SK-N-SH treated with all-trans-retinoic acid at 6 μM for 48 hours (cell line): Measurements from ENCODE around the gene SLC4A3.

Experiments used
- ATAC-seq: fragments of 200-7000 bp; cut with Tn5 transposase; 3 replicates; pipeline ENCODE4 v1.9.1; 2020; ENCODE audit warnings: mild to moderate bottlenecking, moderate library complexity
- ARNTL ChIP-seq: fragments of 450-650 bp; formaldehyde crosslinking; IDR thresholded peaks from 2 replicates; pipeline ENCODE4 v1.5.0; 2020; ENCODE audit warnings: low read depth, mild to moderate bottlenecking, moderate library complexity, borderline replicate concordance
- BACH2 ChIP-seq: fragments of 250-450 bp; sonication (Bioruptor Pico); IDR thresholded peaks from 2 replicates; pipeline ENCODE4 v1.9.0; 2021; ENCODE audit warnings: mild to moderate bottlenecking, borderline replicate concordance
- CREB5 ChIP-seq: fragments of 250-450 bp; sonication (Bioruptor Pico); IDR thresholded peaks from 2 replicates; pipeline ENCODE4 v1.5.1; 2020; ENCODE audit warnings: low read depth, mild to moderate bottlenecking, moderate library complexity
- CSDC2 ChIP-seq: fragments of 250-450 bp; sonication (Bioruptor Pico); IDR thresholded peaks from 2 replicates; pipeline ENCODE4 v1.5.0; 2020; ENCODE audit warnings: mild to moderate bottlenecking, moderate library complexity
- CSRNP3 ChIP-seq: fragments of 250-450 bp; sonication (Bioruptor Pico); IDR thresholded peaks from 2 replicates; pipeline ENCODE4 v1.5.1; 2021; ENCODE audit warnings: mild to moderate bottlenecking, moderate library complexity
- ESRRG ChIP-seq: fragments of 250-450 bp; sonication (Bioruptor Pico); IDR thresholded peaks from 2 replicates; pipeline ENCODE4 v1.6.1; 2021; ENCODE audit warnings: mild to moderate bottlenecking
- GLIS3 ChIP-seq: fragments of 250-450 bp; sonication (Bioruptor Pico); IDR thresholded peaks from 2 replicates; pipeline ENCODE4 v1.5.0; 2020; ENCODE audit warnings: mild to moderate bottlenecking, moderate library complexity
- ISL1 ChIP-seq: fragments of 250-450 bp; sonication (Bioruptor Pico); IDR thresholded peaks from 2 replicates; pipeline ENCODE4 v2.1.2; 2022; ENCODE audit warnings: mild to moderate bottlenecking, moderate library complexity
- PATZ1 ChIP-seq: fragments of 250-450 bp; sonication (Bioruptor Pico); IDR thresholded peaks from 2 replicates; pipeline ENCODE4 v1.8.0; 2020; ENCODE audit warnings: mild to moderate bottlenecking, moderate library complexity, borderline replicate concordance
- POU6F1 ChIP-seq: fragments of 250-450 bp; sonication (Bioruptor Pico); IDR thresholded peaks from 2 replicates; pipeline ENCODE4 v1.8.0; 2021; ENCODE audit warnings: low read depth, mild to moderate bottlenecking, moderate library complexity, borderline replicate concordance
- PPARA ChIP-seq: fragments of 250-450 bp; sonication (Bioruptor Pico); IDR thresholded peaks from 2 replicates; pipeline ENCODE4 v1.5.0; 2020; ENCODE audit warnings: mild to moderate bottlenecking, borderline replicate concordance
- RARB ChIP-seq: fragments of 250-450 bp; sonication (Bioruptor Pico); IDR thresholded peaks from 2 replicates; pipeline ENCODE4 v1.8.0; 2021; ENCODE audit warnings: mild to moderate bottlenecking, moderate library complexity
- SNAI2 ChIP-seq: fragments of 250-450 bp; sonication (Bioruptor Pico); IDR thresholded peaks from 2 replicates; pipeline ENCODE4 v1.5.0; 2020; ENCODE audit warnings: mild to moderate bottlenecking, moderate library complexity
- TCF4 ChIP-seq: fragments of 250-450 bp; sonication (Bioruptor Pico); IDR thresholded peaks from 2 replicates; pipeline ENCODE4 v1.8.0; 2021; ENCODE audit warnings: mild to moderate bottlenecking, moderate library complexity, borderline replicate concordance
- TOX ChIP-seq: fragments of 250-450 bp; sonication (Bioruptor Pico); IDR thresholded peaks from 2 replicates; pipeline ENCODE4 v1.8.0; 2021; ENCODE audit warnings: mild to moderate bottlenecking, moderate library complexity, borderline replicate concordance
- TSHZ2 ChIP-seq: fragments of 250-450 bp; sonication (Bioruptor Pico); IDR thresholded peaks from 2 replicates; pipeline ENCODE4 v1.5.0; 2020; ENCODE audit warnings: mild to moderate bottlenecking, moderate library complexity
- ZC3H10 ChIP-seq: fragments of 250-450 bp; sonication (Bioruptor Pico); IDR thresholded peaks from 2 replicates; pipeline ENCODE4 v1.5.1; 2021; ENCODE audit warnings: mild to moderate bottlenecking, moderate library complexity
- ZFP3 ChIP-seq: fragments of 250-450 bp; sonication (Bioruptor Pico); IDR thresholded peaks from 2 replicates; pipeline ENCODE4 v1.5.0; 2020; ENCODE audit warnings: mild to moderate bottlenecking, moderate library complexity
- ZFP30 ChIP-seq: fragments of 450-650 bp; formaldehyde crosslinking; IDR thresholded peaks from 2 replicates; pipeline ENCODE4 v1.5.0; 2022; ENCODE audit warnings: mild to moderate bottlenecking, moderate library complexity
- ZNF565 ChIP-seq: fragments of 450-650 bp; formaldehyde crosslinking; conservative IDR thresholded peaks from 2 replicates; pipeline ENCODE4 v1.5.0; 2020; ENCODE audit warnings: low read depth, mild to moderate bottlenecking, moderate library complexity

Gene SLC4A3

GRCh38 chr2:219644801-219645480, 17.5 kb downstream of the SLC4A3 start:
- peak; percentile 2; the same call in 2 of the 3 replicates for ATAC-seq
- TF ChIP-seq SNAI2: no peak
- no peak for TF ChIP-seq BACH2 (CRISPR knock-in tag)
- TF ChIP-seq TOX (CRISPR knock-in tag): no peak
- no peak for TF ChIP-seq ARNTL
- no peak for TF ChIP-seq CSDC2
- no peak for TF ChIP-seq ISL1
- TF ChIP-seq ZFP3 (CRISPR knock-in tag): no peak
- TF ChIP-seq POU6F1 (CRISPR knock-in tag): no peak
- no peak for TF ChIP-seq CREB5 (CRISPR knock-in tag)
- TF ChIP-seq RARB: no peak
- no peak for TF ChIP-seq TSHZ2 (CRISPR knock-in tag)
- TF ChIP-seq ESRRG (CRISPR knock-in tag): no peak
- no peak for TF ChIP-seq ZFP30 (CRISPR knock-in tag)
- TF ChIP-seq PPARA: no peak
- no peak for TF ChIP-seq ZNF565
- no peak for TF ChIP-seq ZC3H10 (CRISPR knock-in tag)
- TF ChIP-seq TCF4 (CRISPR knock-in tag): no peak

GRCh38 chr2:219645631-219646527, 18.4 kb downstream of the SLC4A3 start:
- ATAC-seq: peak; percentile 77
- no peak for TF ChIP-seq TCF4 (CRISPR knock-in tag)
- TF ChIP-seq ARNTL: no peak
- no peak for TF ChIP-seq PATZ1 (CRISPR knock-in tag)
- TF ChIP-seq CSRNP3: no peak
- no peak for TF ChIP-seq ISL1
- no peak for TF ChIP-seq ZFP3 (CRISPR knock-in tag)
- no peak for TF ChIP-seq BACH2 (CRISPR knock-in tag)
- no peak for TF ChIP-seq CREB5 (CRISPR knock-in tag)
- no peak for TF ChIP-seq ZFP30 (CRISPR knock-in tag)
- no peak for TF ChIP-seq RARB
- TF ChIP-seq CSDC2: no peak
- no peak for TF ChIP-seq TSHZ2 (CRISPR knock-in tag)
- TF ChIP-seq TOX (CRISPR knock-in tag): no peak
- no peak for TF ChIP-seq GLIS3 (CRISPR knock-in tag)
- no peak for TF ChIP-seq ESRRG (CRISPR knock-in tag)
- TF ChIP-seq POU6F1 (CRISPR knock-in tag): no peak
- TF ChIP-seq SNAI2: no peak
